Erythroblast (primary cell): ENCODE data around the gene EVC2.

Experiments
- DNase-seq, 2 experiments: peaks; one replicate each; lab custom pipeline; 2025; lab: John Stamatoyannopoulos, UW
- GATA1 ChIP-seq: IDR thresholded peaks from 2 replicates; pipeline ENCODE4 v1.6.1; 2011; ENCODE audit warnings: low read depth, mild to moderate bottlenecking, control low read depth, low read length, moderate library complexity
- POLR2A ChIP-seq: IDR thresholded peaks from 2 replicates; pipeline ENCODE4 v1.6.1; 2011; ENCODE audit warnings: mild to moderate bottlenecking, low read length

The EVC2 gene

DNA sequence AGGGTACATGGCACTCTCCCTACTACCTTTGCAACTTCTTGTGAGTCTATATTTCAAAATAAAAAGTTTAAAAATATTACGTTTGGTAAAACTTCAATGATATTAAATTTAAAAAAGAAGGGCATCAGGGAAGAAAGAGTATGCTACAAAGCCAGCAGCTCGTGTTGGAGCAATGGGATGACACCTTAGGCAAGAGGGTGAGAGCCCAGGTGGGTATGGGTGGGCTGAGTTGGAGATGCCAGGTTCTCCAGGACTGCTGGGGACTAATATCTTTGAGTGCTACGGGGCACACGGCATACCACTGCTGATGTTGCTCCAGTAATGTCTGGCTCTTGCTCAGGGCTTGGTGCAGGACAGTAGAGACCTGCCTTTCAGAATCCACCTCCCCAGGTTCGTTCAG, 132.4 kb downstream of the EVC2 start:
- no peak for TF ChIP-seq POLR2A
- TF ChIP-seq GATA1 = no peak
- DNase-seq = no peak

- TF ChIP-seq POLR2A (no peak), GATA1 (no peak)
- no peak for DNase-seq
These were observed 134.0 kb downstream of the EVC2 start for GRCh38 chr4:5574386-5574785.

- DNase-seq = no peak
- TF ChIP-seq GATA1 (no peak), POLR2A (no peak)
These were observed 134.4 kb downstream of the EVC2 start for GRCh38 chr4:5573965-5574364.

GRCh38 chr4:5572751-5573150, 135.6 kb downstream of the EVC2 start:
- DNase-seq = no peak
- TF ChIP-seq POLR2A (no peak), GATA1 (no peak)

DNA sequence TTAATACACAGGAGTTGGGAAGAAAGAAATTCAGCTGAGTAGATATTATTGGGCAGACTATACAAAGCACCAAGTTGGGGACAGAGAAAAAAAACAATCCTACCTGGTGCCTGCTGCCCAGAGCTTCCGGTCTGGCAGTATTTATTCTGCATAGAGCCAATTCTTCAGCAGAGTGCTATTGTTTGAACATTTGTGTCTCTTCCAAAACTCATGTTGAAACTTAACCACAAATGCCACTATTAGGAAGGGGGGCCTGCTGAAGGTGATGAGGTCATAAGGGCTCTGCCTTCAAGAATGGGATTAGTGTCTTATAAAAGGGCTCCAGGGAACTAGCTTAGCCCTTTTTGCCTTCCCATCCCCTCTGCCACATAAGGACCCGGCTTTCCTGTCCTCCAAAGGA, 136.2 kb downstream of the EVC2 start:
- TF ChIP-seq GATA1 (no peak), POLR2A (no peak)
- no peak for DNase-seq

DNA sequence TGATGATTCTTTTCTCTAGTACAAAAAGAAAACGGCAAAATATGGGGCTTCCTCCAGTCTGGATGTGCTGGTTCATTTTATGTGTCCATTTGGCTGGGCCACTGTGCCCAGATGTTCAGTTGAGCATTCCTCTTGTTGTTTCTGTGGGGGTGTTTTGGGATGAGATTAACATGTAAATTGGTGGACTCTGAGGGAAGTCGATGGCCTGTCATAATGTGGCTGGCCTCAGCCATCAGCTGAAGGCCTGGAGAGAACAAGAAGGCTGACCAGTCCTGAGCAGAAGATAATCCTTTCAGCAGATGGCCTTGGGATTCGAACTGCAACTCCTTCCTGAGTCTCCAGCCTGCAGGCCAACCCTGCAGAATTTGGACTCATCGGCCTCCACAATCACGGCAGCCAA, 136.7 kb downstream of the EVC2 start:
- TF ChIP-seq GATA1 = no peak
- TF ChIP-seq POLR2A = no peak
- no peak for DNase-seq

DNA sequence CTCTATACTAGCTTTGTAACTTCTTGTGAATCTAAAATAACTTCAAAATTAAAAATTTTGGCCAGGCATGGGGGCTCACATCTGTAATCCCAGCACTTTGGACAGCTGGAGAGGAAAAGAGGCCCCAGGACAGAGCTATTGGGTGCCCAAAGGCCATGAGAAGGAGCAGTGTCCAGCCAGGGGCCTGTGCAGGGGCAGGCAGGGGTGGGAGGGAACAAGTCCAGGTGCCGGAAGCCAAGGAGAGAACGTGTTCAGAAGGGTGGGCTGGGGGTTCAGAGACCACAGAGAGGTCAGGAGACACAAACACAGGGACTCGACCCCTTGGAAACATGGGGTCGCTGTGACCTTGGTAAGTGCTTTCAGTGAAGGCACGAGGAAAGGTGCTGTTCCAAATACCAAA, 138.9 kb downstream of the EVC2 start:
- TF ChIP-seq GATA1 (no peak), POLR2A (no peak)
- no peak for DNase-seq

- no peak for TF ChIP-seq GATA1
- TF ChIP-seq POLR2A = no peak
- DNase-seq = no peak
These were observed 139.4 kb downstream of the EVC2 start for GRCh38 chr4:5568931-5569330.

GRCh38 chr4:5568336-5568735, 140.0 kb downstream of the EVC2 start:
- TF ChIP-seq POLR2A (no peak), GATA1 (no peak)
- DNase-seq = no peak

DNA sequence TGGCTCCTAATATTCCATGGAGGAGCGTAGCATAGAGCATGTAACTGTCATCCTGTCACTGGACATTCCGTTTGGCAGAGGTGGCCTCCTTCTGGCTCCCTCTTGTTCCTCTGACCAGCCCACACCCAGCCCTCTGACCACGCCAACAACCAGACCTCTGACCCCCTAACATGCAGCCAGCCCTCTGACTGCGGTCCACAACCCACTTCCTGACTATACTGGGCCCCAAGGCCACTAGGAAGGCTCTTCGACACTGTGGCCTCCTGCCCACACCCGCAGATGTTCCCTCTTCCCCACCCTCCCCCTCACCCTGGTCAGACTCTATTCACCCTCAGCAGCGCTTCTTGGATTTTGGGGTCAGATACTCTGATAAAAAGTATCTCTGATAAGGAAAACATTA, 141.4 kb downstream of the EVC2 start:
- TF ChIP-seq POLR2A = no peak
- no peak for TF ChIP-seq GATA1

GRCh38 chr4:5566526-5566925, 141.8 kb downstream of the EVC2 start:
- TF ChIP-seq POLR2A (no peak), GATA1 (no peak)
- no peak for DNase-seq

More for the DNA sequence above, 141.4 kb downstream of the EVC2 start:
- no peak for DNase-seq

DNA sequence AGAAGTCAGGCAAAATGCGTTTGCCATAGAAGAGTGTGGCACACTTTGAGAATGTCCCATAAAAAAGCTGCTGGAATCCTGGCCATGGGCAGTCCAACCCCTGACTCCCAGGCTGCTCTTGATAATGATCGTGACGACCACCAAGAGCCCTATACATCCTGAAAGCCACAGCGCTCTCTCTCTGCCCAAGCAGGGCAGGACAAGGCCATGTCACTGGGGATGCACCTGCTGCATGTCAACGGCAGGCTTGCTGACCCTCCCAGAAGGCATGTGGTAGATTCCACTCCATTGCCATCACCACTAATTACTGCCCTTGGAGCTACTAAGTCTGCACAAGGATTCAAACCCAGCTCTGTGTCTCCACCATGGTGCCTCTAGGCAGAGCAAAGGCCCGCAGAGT, 144.5 kb downstream of the EVC2 start:
- DNase-seq = no peak
- TF ChIP-seq GATA1 (no peak), POLR2A (no peak)

GRCh38 chr4:5562476-5562875, 145.9 kb downstream of the EVC2 start:
- no peak for DNase-seq
- TF ChIP-seq POLR2A (no peak), GATA1 (no peak)

- DNase-seq = no peak
- TF ChIP-seq GATA1 = no peak
- TF ChIP-seq POLR2A = no peak
These were observed 147.1 kb downstream of the EVC2 start for GRCh38 chr4:5561286-5561685.

- TF ChIP-seq GATA1 = no peak
- no peak for TF ChIP-seq POLR2A
- DNase-seq = no peak
These were observed 149.9 kb downstream of the EVC2 start for GRCh38 chr4:5558502-5558901.
